ENCODE measurements around the gene ABHD6.

DNA sequence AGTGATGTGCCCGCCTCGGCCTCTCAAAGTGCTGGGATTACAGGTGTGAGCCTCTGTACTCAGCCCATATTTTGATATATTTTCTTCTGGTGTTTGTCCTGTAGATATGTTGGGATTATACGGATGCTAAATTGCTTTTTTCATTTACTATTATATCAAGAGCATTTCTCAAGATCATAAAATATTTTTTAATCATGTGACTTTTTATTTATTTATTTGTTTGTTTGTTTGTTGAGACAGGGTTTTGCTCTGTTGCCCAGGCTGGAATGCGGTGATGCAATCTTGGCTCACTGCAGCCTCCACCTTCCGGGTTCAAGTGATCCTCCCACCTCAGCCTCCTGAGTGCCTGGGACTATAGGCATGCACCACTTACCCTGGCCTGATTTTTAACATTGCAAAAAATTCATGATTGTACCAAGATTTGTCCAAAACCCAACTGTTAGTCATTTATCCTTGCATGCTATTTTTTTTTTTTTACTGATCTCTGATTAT, 92.4 kb downstream of the ABHD6 start:
- TF ChIP-seq, protein P1, sequence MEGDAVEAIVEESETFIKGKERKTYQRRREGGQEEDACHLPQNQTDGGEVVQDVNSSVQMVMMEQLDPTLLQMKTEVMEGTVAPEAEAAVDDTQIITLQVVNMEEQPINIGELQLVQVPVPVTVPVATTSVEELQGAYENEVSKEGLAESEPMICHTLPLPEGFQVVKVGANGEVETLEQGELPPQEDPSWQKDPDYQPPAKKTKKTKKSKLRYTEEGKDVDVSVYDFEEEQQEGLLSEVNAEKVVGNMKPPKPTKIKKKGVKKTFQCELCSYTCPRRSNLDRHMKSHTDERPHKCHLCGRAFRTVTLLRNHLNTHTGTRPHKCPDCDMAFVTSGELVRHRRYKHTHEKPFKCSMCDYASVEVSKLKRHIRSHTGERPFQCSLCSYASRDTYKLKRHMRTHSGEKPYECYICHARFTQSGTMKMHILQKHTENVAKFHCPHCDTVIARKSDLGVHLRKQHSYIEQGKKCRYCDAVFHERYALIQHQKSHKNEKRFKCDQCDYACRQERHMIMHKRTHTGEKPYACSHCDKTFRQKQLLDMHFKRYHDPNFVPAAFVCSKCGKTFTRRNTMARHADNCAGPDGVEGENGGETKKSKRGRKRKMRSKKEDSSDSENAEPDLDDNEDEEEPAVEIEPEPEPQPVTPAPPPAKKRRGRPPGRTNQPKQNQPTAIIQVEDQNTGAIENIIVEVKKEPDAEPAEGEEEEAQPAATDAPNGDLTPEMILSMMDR (IDR thresholded peaks at IDR 0.05; ENCODE audit: insufficient read depth, low read length, poor library complexity, severe bottlenecking), result no peak
- no peak for TF ChIP-seq EZH2phosphoT487 (conservative IDR thresholded peaks at IDR 0.05; ENCODE audit: low read length)

Data from SU-DHL-6 (cell line).